Upper lobe of left lung (tissue), 4 donors: Measurements from ENCODE around the gene CHST6.

Experiments
- EP300 ChIP-seq, 4 donors: sonication (generic); formaldehyde crosslinking; IDR thresholded peaks; one replicate each; pipeline ENCODE4 v1.5.1; 2017; ENCODE audit warnings: antibody characterized with exemption in 4 of 4, control low read depth in 2 of 4
- POLR2A ChIP-seq, 4 donors: fragments of 450-650 bp; IDR thresholded peaks; one replicate each; pipeline ENCODE4 v1.5.1; 2016 to 2017; ENCODE audit warnings: antibody characterized with exemption in 4 of 4, mild to moderate bottlenecking in 2 of 4
- POLR2AphosphoS5 ChIP-seq, 2 donors: sonication (generic); formaldehyde crosslinking; IDR thresholded peaks; one replicate each; pipeline ENCODE4 v1.5.1; 2017; ENCODE audit warnings: antibody characterized with exemption in 2 of 2
- TF ChIP-seq, protein P1 (sequence below), 6 experiments: fragments of 450-650 bp in 4 of 6; fragments of 200-600 bp in 2 of 6; sonication (generic) in 2 of 6; IDR thresholded peaks; one replicate each; pipeline ENCODE4 v1.5.1; 2016 to 2019; ENCODE audit warnings: antibody characterized with exemption in 6 of 6

DNA sequence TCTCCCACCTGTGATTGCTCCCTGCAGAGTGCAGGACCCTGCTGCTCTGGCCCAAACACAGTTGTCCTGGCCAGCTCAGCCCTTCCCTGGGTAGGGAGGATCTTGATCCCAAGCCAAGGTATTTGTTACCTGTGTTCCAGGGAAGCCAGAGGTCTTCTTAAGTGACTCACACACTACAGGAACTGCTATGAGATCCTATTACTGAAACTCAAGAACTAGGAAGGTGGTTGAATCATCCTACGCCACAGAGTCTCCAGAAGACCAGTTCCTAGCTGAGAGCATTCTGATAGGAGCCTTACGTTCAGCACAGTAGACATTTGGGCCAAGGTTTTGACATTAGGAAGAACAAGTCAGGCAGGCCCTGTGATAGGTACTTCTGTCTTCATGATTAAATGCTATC, 12.0 kb downstream of the CHST6 start:
- TF ChIP-seq EP300 (IDR thresholded peaks at IDR 0.05) (no peak), POLR2AphosphoS5 (IDR thresholded peaks at IDR 0.05) (no peak), POLR2A (IDR thresholded peaks at IDR 0.05) (no peak)
- TF ChIP-seq, protein P1, sequence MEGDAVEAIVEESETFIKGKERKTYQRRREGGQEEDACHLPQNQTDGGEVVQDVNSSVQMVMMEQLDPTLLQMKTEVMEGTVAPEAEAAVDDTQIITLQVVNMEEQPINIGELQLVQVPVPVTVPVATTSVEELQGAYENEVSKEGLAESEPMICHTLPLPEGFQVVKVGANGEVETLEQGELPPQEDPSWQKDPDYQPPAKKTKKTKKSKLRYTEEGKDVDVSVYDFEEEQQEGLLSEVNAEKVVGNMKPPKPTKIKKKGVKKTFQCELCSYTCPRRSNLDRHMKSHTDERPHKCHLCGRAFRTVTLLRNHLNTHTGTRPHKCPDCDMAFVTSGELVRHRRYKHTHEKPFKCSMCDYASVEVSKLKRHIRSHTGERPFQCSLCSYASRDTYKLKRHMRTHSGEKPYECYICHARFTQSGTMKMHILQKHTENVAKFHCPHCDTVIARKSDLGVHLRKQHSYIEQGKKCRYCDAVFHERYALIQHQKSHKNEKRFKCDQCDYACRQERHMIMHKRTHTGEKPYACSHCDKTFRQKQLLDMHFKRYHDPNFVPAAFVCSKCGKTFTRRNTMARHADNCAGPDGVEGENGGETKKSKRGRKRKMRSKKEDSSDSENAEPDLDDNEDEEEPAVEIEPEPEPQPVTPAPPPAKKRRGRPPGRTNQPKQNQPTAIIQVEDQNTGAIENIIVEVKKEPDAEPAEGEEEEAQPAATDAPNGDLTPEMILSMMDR (IDR thresholded peaks at IDR 0.05): no peak
